SW480 (cell line): ENCODE results near the gene KCNT1.
"Not testable (repeated sequence)": the region's sequence is repeated elsewhere in the genome, so short reads cannot be mapped to it uniquely, and the experiment has no call there.

Experiments used
- DNase-seq: peaks from one replicate; pipeline ENCODE4 v3.0.0-alpha.2; 2016; ENCODE audit warnings: low spot score

The KCNT1 gene

GRCh38 chr9:135672786-135673185 is 29.2 kb upstream of the KCNT1 start:
- DNase-seq: not testable (repeated sequence)

GRCh38 chr9:135673941-135674340 is 28.0 kb upstream of the KCNT1 start:
- no peak for DNase-seq

GRCh38 chr9:135674977-135675376 is 27.0 kb upstream of the KCNT1 start:
- DNase-seq: no peak

- no peak for DNase-seq
These were observed 25.1 kb upstream of the KCNT1 start for GRCh38 chr9:135676891-135677290.

GRCh38 chr9:135677641-135678168 is 24.3 kb upstream of the KCNT1 start:
- no peak for DNase-seq

GRCh38 chr9:135678236-135679017 is 23.6 kb upstream of the KCNT1 start:
- no peak for DNase-seq

- no peak for DNase-seq
These were observed 21.9 kb upstream of the KCNT1 start for GRCh38 chr9:135680056-135680455.

- DNase-seq: no peak
These were observed 20.8 kb upstream of the KCNT1 start for GRCh38 chr9:135681161-135681560.

- no peak for DNase-seq
These were observed 18.5 kb upstream of the KCNT1 start for GRCh38 chr9:135683401-135684034.

GRCh38 chr9:135684691-135685090 is 17.3 kb upstream of the KCNT1 start:
- no peak for DNase-seq

GRCh38 chr9:135687216-135687615 is 14.8 kb upstream of the KCNT1 start:
- no peak for DNase-seq

GRCh38 chr9:135689011-135689410 is 13.0 kb upstream of the KCNT1 start:
- no peak for DNase-seq

GRCh38 chr9:135690836-135691570 is 11.0 kb upstream of the KCNT1 start:
- no peak for DNase-seq

GRCh38 chr9:135692410-135692809 is 9.6 kb upstream of the KCNT1 start:
- peak; percentile 49 for DNase-seq

- DNase-seq: no peak
These were observed 8.7 kb upstream of the KCNT1 start for GRCh38 chr9:135693265-135693664.

GRCh38 chr9:135693771-135694170 is 8.2 kb upstream of the KCNT1 start:
- no peak for DNase-seq

- DNase-seq: no peak
These were observed 7.6 kb upstream of the KCNT1 start for GRCh38 chr9:135694414-135694813.

- DNase-seq: no peak
These were observed 6.9 kb upstream of the KCNT1 start for GRCh38 chr9:135695036-135695435.

- DNase-seq: no peak
These were observed 6.3 kb upstream of the KCNT1 start for GRCh38 chr9:135695642-135696041.

GRCh38 chr9:135696446-135696845 is 5.5 kb upstream of the KCNT1 start:
- no peak for DNase-seq

- DNase-seq: no peak
These were observed 4.8 kb upstream of the KCNT1 start for GRCh38 chr9:135697226-135697625.

- DNase-seq: no peak
These were observed 3.7 kb upstream of the KCNT1 start for GRCh38 chr9:135698236-135698635.

- DNase-seq: no peak
These were observed 3.2 kb upstream of the KCNT1 start for GRCh38 chr9:135698767-135699166.
